GM12873 (cell line): Measurements from ENCODE around the gene HACD3.

Experiments used
- TF ChIP-seq, protein P1 (sequence below): IDR thresholded peaks from 2 replicates; pipeline ENCODE4 v1.5.1; 2012; ENCODE audit warnings: low read depth, mild to moderate bottlenecking, moderate library complexity, low read length, control low read depth; ENCODE audit not compliant: insufficient read depth; ENCODE audit errors: missing control alignments

HACD3 gene

DNA sequence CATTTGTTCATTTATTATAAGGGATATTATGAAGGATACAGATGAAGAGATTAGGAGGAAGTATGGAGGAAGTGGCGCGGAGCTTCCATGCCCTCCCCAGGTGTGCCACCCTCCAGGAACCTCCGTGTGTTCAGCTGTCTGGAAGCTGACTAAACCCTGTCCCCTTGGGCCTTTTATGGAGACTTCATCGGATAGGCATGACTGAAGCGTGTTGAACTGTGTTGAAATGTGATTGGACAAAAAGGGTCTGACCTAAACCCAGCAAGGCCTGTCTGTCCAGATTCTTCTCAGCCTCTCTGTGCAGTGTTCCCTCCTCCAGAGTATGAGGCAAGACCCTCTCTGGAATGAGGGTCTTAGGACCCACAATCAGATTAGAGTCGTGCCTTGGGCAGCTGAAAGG lies 31.7 kb downstream of the HACD3 start:
- TF ChIP-seq, protein P1, sequence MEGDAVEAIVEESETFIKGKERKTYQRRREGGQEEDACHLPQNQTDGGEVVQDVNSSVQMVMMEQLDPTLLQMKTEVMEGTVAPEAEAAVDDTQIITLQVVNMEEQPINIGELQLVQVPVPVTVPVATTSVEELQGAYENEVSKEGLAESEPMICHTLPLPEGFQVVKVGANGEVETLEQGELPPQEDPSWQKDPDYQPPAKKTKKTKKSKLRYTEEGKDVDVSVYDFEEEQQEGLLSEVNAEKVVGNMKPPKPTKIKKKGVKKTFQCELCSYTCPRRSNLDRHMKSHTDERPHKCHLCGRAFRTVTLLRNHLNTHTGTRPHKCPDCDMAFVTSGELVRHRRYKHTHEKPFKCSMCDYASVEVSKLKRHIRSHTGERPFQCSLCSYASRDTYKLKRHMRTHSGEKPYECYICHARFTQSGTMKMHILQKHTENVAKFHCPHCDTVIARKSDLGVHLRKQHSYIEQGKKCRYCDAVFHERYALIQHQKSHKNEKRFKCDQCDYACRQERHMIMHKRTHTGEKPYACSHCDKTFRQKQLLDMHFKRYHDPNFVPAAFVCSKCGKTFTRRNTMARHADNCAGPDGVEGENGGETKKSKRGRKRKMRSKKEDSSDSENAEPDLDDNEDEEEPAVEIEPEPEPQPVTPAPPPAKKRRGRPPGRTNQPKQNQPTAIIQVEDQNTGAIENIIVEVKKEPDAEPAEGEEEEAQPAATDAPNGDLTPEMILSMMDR, result no peak

DNA sequence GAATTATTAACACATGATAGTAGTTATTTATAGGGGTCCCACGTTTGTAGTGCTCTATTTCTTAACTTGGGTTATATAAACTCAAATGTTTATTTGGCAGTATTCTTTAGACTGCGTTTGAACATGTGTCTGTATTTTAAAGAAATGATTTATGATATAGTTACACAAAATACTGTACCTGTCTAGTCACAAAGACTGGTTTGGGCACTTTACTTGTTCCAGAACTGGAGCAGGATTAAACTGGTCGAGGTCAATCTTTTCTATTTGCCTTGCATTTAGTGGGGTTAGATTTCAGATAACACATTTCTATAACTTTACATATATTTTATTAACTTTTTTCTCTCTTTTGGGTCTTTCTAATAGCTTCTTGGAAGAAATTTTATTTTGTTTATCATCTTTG lies 39.5 kb downstream of the HACD3 start:
- TF ChIP-seq, protein P1, result no peak

- TF ChIP-seq, protein P1, result no peak
These were observed 41.7 kb downstream of the HACD3 start for GRCh38 chr15:65571971-65572370.

DNA sequence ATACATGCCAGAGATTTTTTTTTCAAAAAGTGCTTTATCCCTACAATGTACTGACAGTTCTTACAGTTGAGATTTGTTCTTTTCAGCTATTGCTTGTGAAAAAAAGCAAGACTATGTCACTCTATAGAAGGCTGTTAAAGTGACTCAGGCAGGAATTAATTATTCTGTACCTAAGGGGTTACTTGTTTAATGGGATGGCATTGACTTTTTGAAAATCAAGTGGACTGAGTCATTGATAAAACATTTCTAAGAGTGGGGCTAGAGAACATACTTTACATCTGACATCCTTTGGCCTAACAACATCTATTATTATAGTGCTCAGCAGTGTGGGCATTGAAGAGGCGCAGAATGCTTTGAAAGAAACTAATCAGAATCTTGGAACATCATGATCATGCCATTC lies 46.4 kb downstream of the HACD3 start:
- TF ChIP-seq, protein P1, result no peak

DNA sequence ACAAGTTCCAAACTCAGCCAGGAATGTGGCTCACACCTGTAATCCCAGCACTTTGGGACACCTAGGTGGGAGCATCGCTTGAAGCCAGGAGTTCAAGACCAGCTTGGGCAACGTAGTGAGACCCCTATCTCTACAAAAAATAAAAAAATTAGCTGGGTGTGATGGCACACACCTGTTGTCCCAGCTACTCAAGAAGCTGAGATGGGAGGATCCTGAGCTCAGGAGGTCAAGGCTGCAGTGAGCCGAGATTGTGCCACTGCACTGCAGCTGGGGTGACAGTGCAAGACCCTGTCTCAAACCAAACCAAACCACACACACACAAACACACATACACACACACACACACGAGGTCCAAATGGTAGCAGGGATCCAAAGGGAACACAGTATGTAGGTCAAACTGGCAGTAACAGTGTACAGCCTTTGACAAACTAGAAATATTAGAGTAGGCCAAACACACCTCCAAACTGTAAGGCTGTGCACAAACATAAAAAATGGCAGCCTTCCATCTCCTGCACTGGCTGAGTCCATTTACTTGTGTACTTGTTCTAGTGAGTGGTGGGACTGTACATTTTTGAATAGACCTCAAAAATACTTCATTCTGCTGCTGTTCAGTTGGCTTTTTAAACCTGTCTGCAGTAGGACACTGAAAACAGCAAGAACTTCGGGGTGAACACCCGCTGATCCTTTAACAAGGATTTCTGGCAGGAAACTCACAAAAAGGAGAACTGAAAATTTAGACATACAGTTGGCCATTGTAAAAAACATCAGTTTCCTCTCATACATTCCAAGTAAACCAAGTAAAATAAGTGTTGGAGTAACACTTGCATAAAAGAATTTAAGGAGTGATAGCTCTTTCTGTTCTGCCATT lies 47.1 kb downstream of the HACD3 start:
- TF ChIP-seq, protein P1, result no peak

DNA sequence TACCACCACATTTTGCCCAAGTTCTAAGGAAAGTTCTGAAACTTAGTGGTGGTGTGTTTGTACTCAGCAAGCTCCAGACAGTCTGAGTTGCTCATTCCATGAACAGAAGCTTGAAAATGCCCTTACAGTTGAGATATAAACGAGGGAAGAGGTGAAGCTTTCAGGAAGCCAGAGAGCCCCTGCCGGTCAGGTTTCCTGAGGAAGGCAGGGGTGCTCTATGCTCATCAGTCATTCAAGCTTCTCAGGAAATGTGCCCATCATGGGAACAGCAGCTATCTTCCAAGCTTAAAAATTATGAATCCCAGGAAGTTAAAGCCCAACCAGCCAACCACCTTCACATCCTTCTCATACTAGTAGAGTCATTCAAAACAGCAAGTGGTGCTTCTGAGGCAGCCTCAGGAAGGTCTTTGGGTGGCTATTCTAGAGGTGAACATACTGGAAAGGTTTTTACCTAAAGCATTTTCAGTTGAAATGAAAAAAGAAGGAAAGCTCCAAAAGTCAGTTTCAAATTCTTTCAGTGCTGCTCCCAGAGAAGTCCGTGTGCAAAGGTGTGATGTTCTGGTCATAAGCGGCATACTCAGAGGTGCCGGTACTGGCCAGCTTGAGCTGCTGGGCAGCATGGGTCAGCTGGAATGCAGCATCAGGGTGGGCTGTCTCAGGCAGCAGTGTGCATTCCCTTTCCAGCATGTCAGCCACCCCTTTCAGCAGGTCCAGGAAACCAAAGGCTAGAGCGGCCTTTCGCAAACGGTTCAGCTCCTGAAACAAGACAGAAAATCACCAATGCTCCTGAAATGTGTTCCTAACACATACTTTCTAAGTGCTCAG lies 48.9 kb downstream of the HACD3 start:
- TF ChIP-seq, protein P1, result no peak

DNA sequence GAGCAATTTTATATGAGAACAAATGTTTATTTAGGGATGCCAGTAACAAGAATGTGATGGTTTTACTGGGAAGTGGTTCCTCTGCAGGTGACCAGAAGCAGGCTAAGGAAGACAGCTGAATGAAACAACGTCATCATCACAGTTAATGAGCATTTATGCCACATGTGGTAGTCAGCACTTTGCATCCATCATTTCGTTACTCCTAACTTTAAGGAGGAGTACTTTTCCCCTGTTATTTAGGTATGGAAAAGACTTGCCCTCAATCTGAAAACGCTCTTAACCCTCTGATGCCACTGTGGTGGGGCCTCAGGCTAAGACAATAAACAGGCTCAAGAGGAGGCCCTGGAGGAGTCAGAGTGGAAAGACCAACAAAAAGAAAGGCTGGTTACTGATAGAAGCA lies 49.5 kb downstream of the HACD3 start:
- TF ChIP-seq, protein P1, result no peak
